CD4-positive, alpha-beta T cell (primary cell): Measurements from ENCODE around the gene HJURP. TPM values are rescaled to one million over a fixed set of nuclear protein-coding genes. Genes with fewer than 3 reads are reported as not detected.

ENCODE experiments used
- ATAC-seq: fragments of 200-7000 bp; cut with Tn5 transposase; one replicate; pipeline ENCODE4 v1.10.0; 2022; ENCODE audit warnings: mild to moderate bottlenecking; ENCODE audit not compliant: poor library complexity
- CTCF ChIA-PET: fragments of 350-600 bp; sonication (Branson Sonifier 250); formaldehyde crosslinking; loops from one replicate; lab custom pipeline; 2021; ENCODE audit warnings: antibody characterized with exemption, inconsistent platforms; lab: Charles Lee
- POLR2A ChIA-PET: fragments of 350-600 bp; sonication (Branson Sonifier 250); formaldehyde crosslinking; loops from one replicate; lab custom pipeline; 2021; ENCODE audit warnings: antibody characterized with exemption, inconsistent platforms; lab: Charles Lee
- DNase-seq, 14 experiments: peaks; one replicate each; pipeline ENCODE4 v3.0.0-alpha.2; 2013 to 2020; ENCODE audit warnings: mixed read lengths in 2 of 14
- H3K27ac ChIP-seq, 2 donors: one replicate each; pipeline versions ENCODE4 v1.5.1 to v1.7.0; 2013; ENCODE audit warnings: low read length in 2 of 2, low read depth in 1 of 2, mild to moderate bottlenecking in 1 of 2
- H3K27me3 ChIP-seq, 2 experiments: 1 replicate in 1 of 2; 2 replicates in 1 of 2; pipeline versions ENCODE4 v1.6.1 to v1.7.0; 2013; ENCODE audit warnings: low read length in 2 of 2, control low read depth in 1 of 2, mild to moderate bottlenecking in 1 of 2, moderate library complexity in 1 of 2; ENCODE audit not compliant: insufficient read depth in 2 of 2, control insufficient read depth in 1 of 2
- H3K36me3 ChIP-seq: one replicate; pipeline ENCODE4 v1.6.1; 2013; ENCODE audit warnings: low read length, control low read depth; ENCODE audit not compliant: insufficient read depth
- H3K4me1 ChIP-seq: one replicate; pipeline ENCODE4 v1.6.1; 2013; ENCODE audit warnings: low read length, control low read depth; ENCODE audit not compliant: insufficient read depth
- H3K4me3 ChIP-seq: one replicate; pipeline ENCODE4 v1.5.1; 2013; ENCODE audit warnings: mild to moderate bottlenecking, low read length, moderate library complexity
- H3K9me3 ChIP-seq, 2 experiments: 1 replicate in 1 of 2; 2 replicates in 1 of 2; pipeline versions ENCODE4 v1.6.1 to v1.7.0; 2013; ENCODE audit warnings: low read length in 2 of 2, mild to moderate bottlenecking in 2 of 2, control low read depth in 1 of 2, moderate library complexity in 1 of 2; ENCODE audit not compliant: control insufficient read depth in 1 of 2, insufficient read depth in 1 of 2
- H3K27ac Mint-ChIP-seq: one replicate; pipeline ENCODE4 v1.8.0; 2020; ENCODE audit warnings: mixed read lengths
- H3K27me3 Mint-ChIP-seq: one replicate; pipeline ENCODE4 v1.8.0; 2021; ENCODE audit warnings: mixed read lengths
- H3K36me3 Mint-ChIP-seq: one replicate; pipeline ENCODE4 v1.8.0; 2021; ENCODE audit warnings: low read depth, mixed read lengths
- H3K4me1 Mint-ChIP-seq: one replicate; pipeline ENCODE4 v1.8.0; 2021; ENCODE audit warnings: low read depth, mixed read lengths
- H3K4me3 Mint-ChIP-seq: one replicate; pipeline ENCODE4 v1.8.0; 2020; ENCODE audit warnings: mild to moderate bottlenecking, mixed read lengths
- H3K9me3 Mint-ChIP-seq: one replicate; pipeline ENCODE4 v1.8.0; 2020; ENCODE audit warnings: mixed read lengths
- CTCF ChIP-seq: fragments of 200-600 bp; IDR thresholded peaks from one replicate; pipeline ENCODE4 v1.8.0; 2022; ENCODE audit warnings: antibody characterized with exemption, mild to moderate bottlenecking
- intact Hi-C, 2 experiments: fragments of 100-400 bp; cut with DNase I in 1 of 2; cut with micrococcal nuclease in 1 of 2; formaldehyde crosslinking; loops; one replicate each; pipeline versions ENCODE4 v1.15.1 to v1.9.0; 2023 to 2025; cut with DNase I, micrococcal nuclease
- total RNA-seq, 174 experiments: library from RNA in 2 of 174; stranded (reverse) in 2 of 174; gene quantifications; one replicate each; pipeline ENCODE4 v1.2.3 and lab custom pipeline; 2021 to 2026

HJURP gene
- total RNA-seq, 2 experiments from 2014 or later, result 0.22 to 0.25 TPM

- H3K27ac Mint-ChIP-seq, result no peak overlapping the region
- peaks cover 4% of the 10 kb centered on the region for H3K9me3 Mint-ChIP-seq
- ChIA-PET CTCF (no interaction called here), POLR2A (no interaction called here)
- ATAC-seq, result no peak
- intact Hi-C loops, result no loop called here
- peaks cover 3 to 12% of the 10 kb centered on the region in 2 experiments for H3K27me3 ChIP-seq
- H3K36me3 Mint-ChIP-seq, result no peaks in the 10 kb centered on the region
- no peak overlapping the region for H3K27ac ChIP-seq
- DNase-seq, result no peak
- no peaks in the 10 kb centered on the region for H3K4me1 Mint-ChIP-seq
- H3K4me1 ChIP-seq, result no peaks in the 10 kb centered on the region
- peaks cover 15% of the 10 kb centered on the region for H3K27me3 Mint-ChIP-seq
- TF ChIP-seq CTCF, result no peak
- no peak overlapping the region for H3K4me3 Mint-ChIP-seq
- H3K4me3 ChIP-seq, result no peak overlapping the region
- no peaks in the 10 kb centered on the region for H3K36me3 ChIP-seq
- H3K9me3 ChIP-seq, result no peaks in the 10 kb centered on the region
These were observed 50.3 kb downstream of the HJURP start for GRCh38 chr2:233803994-233804393.

GRCh38 chr2:233803292-233803911 is 50.9 kb downstream of the HJURP start:
- no peak overlapping the region for H3K27ac Mint-ChIP-seq
- Histone ChIP-seq H3K27ac (no peak overlapping the region), H3K4me1 (no peaks in the 10 kb centered on the region), H3K4me3 (no peak overlapping the region), H3K27me3 (peaks cover 3 to 6% of the 10 kb centered on the region in 2 experiments), H3K36me3 (no peaks in the 10 kb centered on the region), H3K9me3 (no peaks in the 10 kb centered on the region)
- H3K9me3 Mint-ChIP-seq, result peaks cover 4% of the 10 kb centered on the region
- H3K36me3 Mint-ChIP-seq, result no peaks in the 10 kb centered on the region
- DNase-seq (no peak), ATAC-seq (no peak)
- CTCF ChIA-PET, result no interaction called here
- POLR2A ChIA-PET, result no interaction called here
- H3K4me1 Mint-ChIP-seq, result no peaks in the 10 kb centered on the region
- H3K27me3 Mint-ChIP-seq, result peaks cover 15% of the 10 kb centered on the region
- intact Hi-C loops, result no loop called here
- no peak for TF ChIP-seq CTCF
- no peak overlapping the region for H3K4me3 Mint-ChIP-seq

GRCh38 chr2:233802132-233802815 is 52.1 kb downstream of the HJURP start:
- no peaks in the 10 kb centered on the region for H3K4me1 ChIP-seq
- no peak overlapping the region for H3K4me3 ChIP-seq
- Mint-ChIP-seq H3K27ac (no peak overlapping the region), H3K9me3 (peaks cover 4% of the 10 kb centered on the region), H3K4me3 (no peak overlapping the region), H3K36me3 (no peaks in the 10 kb centered on the region), H3K27me3 (peaks cover 15% of the 10 kb centered on the region), H3K4me1 (no peaks in the 10 kb centered on the region)
- ChIA-PET CTCF (no interaction called here), POLR2A (no interaction called here)
- no peak for ATAC-seq
- no peaks in the 10 kb centered on the region for H3K9me3 ChIP-seq
- no peaks in the 10 kb centered on the region for H3K36me3 ChIP-seq
- DNase-seq, result no peak
- H3K27me3 ChIP-seq, result peaks cover 3 to 4% of the 10 kb centered on the region in 2 experiments
- TF ChIP-seq CTCF, result no peak
- no peak overlapping the region for H3K27ac ChIP-seq
- intact Hi-C loops, result no loop called here
